SK-N-SH (cell line): ENCODE measurements around the gene PRMT7.

Experiments
- GABPA ChIP-seq: IDR thresholded peaks from 2 replicates; pipeline ENCODE4 v1.4.0; 2012; ENCODE audit warnings: low read depth, mild to moderate bottlenecking
- NRF1 ChIP-seq: IDR thresholded peaks from 2 replicates; pipeline ENCODE4 v1.6.1; 2012; ENCODE audit warnings: low read depth, mild to moderate bottlenecking, low read length
- POLR2AphosphoS5 ChIP-seq: IDR thresholded peaks from 2 replicates; pipeline ENCODE4 v1.6.1; 2012; ENCODE audit warnings: low read depth, low read length
- RAD21 ChIP-seq: IDR thresholded peaks from 2 replicates; pipeline ENCODE4 v1.6.1; 2012; ENCODE audit warnings: mild to moderate bottlenecking, low read length
- TCF12 ChIP-seq: IDR thresholded peaks from 2 replicates; pipeline ENCODE4 v1.4.0; 2012
- TF ChIP-seq, protein P1 (sequence below): fragments of 200-600 bp; sonication (generic); IDR thresholded peaks from 2 replicates; pipeline ENCODE4 v1.6.1; 2017; ENCODE audit warnings: antibody characterized with exemption, mild to moderate bottlenecking, moderate library complexity
- TF ChIP-seq, protein P2 (sequence below): IDR thresholded peaks from 2 replicates; pipeline ENCODE4 v1.4.0; 2012; ENCODE audit warnings: low read depth, borderline replicate concordance

DNA sequence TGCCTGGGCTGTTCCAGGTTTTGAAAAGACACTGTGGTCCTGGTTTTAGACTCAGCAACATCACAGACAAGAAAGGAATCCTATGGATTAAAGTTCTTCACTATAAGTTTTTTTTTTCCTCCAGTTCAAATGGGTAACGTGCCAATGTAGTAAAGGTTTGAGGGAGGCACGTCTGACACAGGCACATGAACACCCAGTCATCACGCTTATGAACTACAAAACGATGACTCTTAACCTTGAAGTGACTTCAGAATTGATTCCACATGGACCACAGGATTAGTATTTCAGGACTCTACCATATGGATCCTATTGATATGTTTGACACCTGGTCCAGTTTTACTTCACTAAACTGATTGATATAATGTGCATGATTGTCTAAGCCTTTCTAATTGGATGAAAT, 2.3 kb downstream of the PRMT7 start:
- TF ChIP-seq, protein P1, sequence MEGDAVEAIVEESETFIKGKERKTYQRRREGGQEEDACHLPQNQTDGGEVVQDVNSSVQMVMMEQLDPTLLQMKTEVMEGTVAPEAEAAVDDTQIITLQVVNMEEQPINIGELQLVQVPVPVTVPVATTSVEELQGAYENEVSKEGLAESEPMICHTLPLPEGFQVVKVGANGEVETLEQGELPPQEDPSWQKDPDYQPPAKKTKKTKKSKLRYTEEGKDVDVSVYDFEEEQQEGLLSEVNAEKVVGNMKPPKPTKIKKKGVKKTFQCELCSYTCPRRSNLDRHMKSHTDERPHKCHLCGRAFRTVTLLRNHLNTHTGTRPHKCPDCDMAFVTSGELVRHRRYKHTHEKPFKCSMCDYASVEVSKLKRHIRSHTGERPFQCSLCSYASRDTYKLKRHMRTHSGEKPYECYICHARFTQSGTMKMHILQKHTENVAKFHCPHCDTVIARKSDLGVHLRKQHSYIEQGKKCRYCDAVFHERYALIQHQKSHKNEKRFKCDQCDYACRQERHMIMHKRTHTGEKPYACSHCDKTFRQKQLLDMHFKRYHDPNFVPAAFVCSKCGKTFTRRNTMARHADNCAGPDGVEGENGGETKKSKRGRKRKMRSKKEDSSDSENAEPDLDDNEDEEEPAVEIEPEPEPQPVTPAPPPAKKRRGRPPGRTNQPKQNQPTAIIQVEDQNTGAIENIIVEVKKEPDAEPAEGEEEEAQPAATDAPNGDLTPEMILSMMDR, result no peak
- TF ChIP-seq TCF12 (no peak), NRF1 (no peak), RAD21 (no peak), GABPA (no peak), POLR2AphosphoS5 (no peak)
- TF ChIP-seq, protein P2, sequence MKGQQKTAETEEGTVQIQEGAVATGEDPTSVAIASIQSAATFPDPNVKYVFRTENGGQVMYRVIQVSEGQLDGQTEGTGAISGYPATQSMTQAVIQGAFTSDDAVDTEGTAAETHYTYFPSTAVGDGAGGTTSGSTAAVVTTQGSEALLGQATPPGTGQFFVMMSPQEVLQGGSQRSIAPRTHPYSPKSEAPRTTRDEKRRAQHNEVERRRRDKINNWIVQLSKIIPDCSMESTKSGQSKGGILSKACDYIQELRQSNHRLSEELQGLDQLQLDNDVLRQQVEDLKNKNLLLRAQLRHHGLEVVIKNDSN, result no peak
